GM23248 (cell line): ENCODE results near the gene PREX1. TPM values are rescaled to one million over a fixed set of nuclear protein-coding genes. Genes with fewer than 3 reads are reported as not detected.

ENCODE experiments used
- DNase-seq: peaks from one replicate; pipeline ENCODE4 v3.0.0-alpha.2; 2015
- H2AFZ ChIP-seq: fragments of 200-600 bp; sonication (generic); 2 replicates; pipeline ENCODE4 v1.6.1; 2016; ENCODE audit warnings: antibody characterized with exemption
- H3F3A ChIP-seq: fragments of 200-600 bp; sonication (generic); 2 replicates; pipeline ENCODE4 v1.6.1; 2016; ENCODE audit warnings: mild to moderate bottlenecking, antibody characterized with exemption, mixed run types; ENCODE audit not compliant: insufficient read depth
- H3K27ac ChIP-seq: fragments of 200-600 bp; sonication (generic); 2 replicates; pipeline ENCODE4 v1.5.1; 2016; ENCODE audit warnings: mild to moderate bottlenecking
- H3K27me3 ChIP-seq: fragments of 200-600 bp; sonication (generic); replicated peaks from 2 replicates; pipeline ENCODE4 v1.6.1; 2016; ENCODE audit warnings: mild to moderate bottlenecking; ENCODE audit not compliant: insufficient read depth
- H3K36me3 ChIP-seq: fragments of 200-600 bp; sonication (generic); 2 replicates; pipeline ENCODE4 v1.6.1; 2016; ENCODE audit warnings: low read depth, mild to moderate bottlenecking
- H3K4me1 ChIP-seq: fragments of 200-600 bp; sonication (generic); 2 replicates; pipeline ENCODE4 v1.6.1; 2016; ENCODE audit warnings: mild to moderate bottlenecking; ENCODE audit not compliant: insufficient read depth
- H3K4me2 ChIP-seq: fragments of 200-600 bp; sonication (generic); one replicate; pipeline ENCODE4 v1.6.1; 2016; ENCODE audit warnings: mild to moderate bottlenecking; ENCODE audit not compliant: unreplicated experiment
- H3K4me3 ChIP-seq: fragments of 200-600 bp; sonication (generic); 2 replicates; pipeline ENCODE4 v1.5.1; 2016; ENCODE audit warnings: mild to moderate bottlenecking
- H3K79me2 ChIP-seq: fragments of 200-600 bp; sonication (generic); 2 replicates; pipeline ENCODE4 v1.6.1; 2016; ENCODE audit warnings: mild to moderate bottlenecking; ENCODE audit not compliant: insufficient read depth
- H3K9ac ChIP-seq: fragments of 200-600 bp; sonication (generic); 2 replicates; pipeline ENCODE4 v1.6.1; 2016; ENCODE audit warnings: mild to moderate bottlenecking
- H3K9me2 ChIP-seq: fragments of 200-600 bp; sonication (generic); 2 replicates; pipeline ENCODE4 v1.6.1; 2016; ENCODE audit warnings: mixed run types, mild to moderate bottlenecking, moderate library complexity; ENCODE audit not compliant: insufficient read depth
- H3K9me3 ChIP-seq: fragments of 200-600 bp; sonication (generic); one replicate; pipeline ENCODE4 v1.6.1; 2017; ENCODE audit warnings: low read depth
- H4K20me1 ChIP-seq: fragments of 200-600 bp; sonication (generic); 2 replicates; pipeline ENCODE4 v1.6.0; 2016; ENCODE audit not compliant: insufficient read depth
- EZH2 ChIP-seq: fragments of 200-600 bp; sonication (generic); IDR thresholded peaks from 2 replicates; pipeline ENCODE4 v1.6.1; 2018; ENCODE audit warnings: antibody characterized with exemption, mild to moderate bottlenecking; ENCODE audit not compliant: insufficient read depth, poor library complexity, severe bottlenecking
- EZH2phosphoT487 ChIP-seq: fragments of 200-600 bp; sonication (generic); IDR thresholded peaks from 2 replicates; pipeline ENCODE4 v1.6.1; 2018; ENCODE audit warnings: antibody characterized with exemption, moderate library complexity, mild to moderate bottlenecking, low read depth; ENCODE audit not compliant: insufficient read depth
- WGBS, 2 experiments: methylation state at CpG; one replicate each; pipeline ENCODE4 v1.1.6; 2015 to 2017; ENCODE audit warnings: low lambda C conversion rate in 2 of 2, low coverage in 1 of 2; ENCODE audit errors: missing lambda C conversion rate in 2 of 2; 5-methylcytosine and 5-hydroxymethylcytosine counted together
- in situ Hi-C: fragments of 300-500 bp; cut with MboI; formaldehyde crosslinking; loops from 2 replicates; pipeline ENCODE4 v1.15.0; 2020
- polyA plus RNA-seq: library from polyadenylated mRNA; unstranded; fragments of >200 nt; fragmentation: Nextera tagmentation; extraction: Ambion mirVana; gene quantifications from 2 replicates; pipeline ENCODE4 v1.2.1, GENCODE V29; 2016
- total RNA-seq: library from RNA; depleted of rRNA; stranded (reverse); fragments of >200 nt; shearing (Covaris generic); gene quantifications from 2 replicates; pipeline ENCODE4 v1.2.3, GENCODE V29; 2014

The PREX1 gene
- total and polyA plus RNA-seq, 2 experiments from 2014 or later: 0.13 to 0.65 TPM

GRCh38 chr20:48681873-48682426 is 145.8 kb downstream of the PREX1 start:
- in situ Hi-C loops: no loop called here
- no peaks in the 10 kb centered on the region for H3K9me3 ChIP-seq
- TF ChIP-seq EZH2 (no peak), EZH2phosphoT487 (no peak)
- H3K27ac ChIP-seq: peak overlapping the region; percentile 11; the same call in 1 of the 2 replicates
- H3K4me1 ChIP-seq: peaks cover 25% of the 10 kb centered on the region
- H3K79me2 ChIP-seq: no peaks in the 10 kb centered on the region
- 56 to 60% methylated on average over 6 of the region's 6 CpGs for WGBS, 2 experiments
- H3K4me2 ChIP-seq: peak overlapping the region; percentile 53
- H4K20me1 ChIP-seq: no peaks in the 10 kb centered on the region
- no peaks in the 10 kb centered on the region for H3K36me3 ChIP-seq
- H3K9me2 ChIP-seq: no peaks in the 10 kb centered on the region
- no peaks in the 10 kb centered on the region for H3K27me3 ChIP-seq
- peak overlapping the region; percentile 32; the same call in 1 of the 2 replicates for H3K4me3 ChIP-seq
- H2AFZ ChIP-seq: peak overlapping the region; percentile 35; the same call in 1 of the 2 replicates
- DNase-seq: no peak
- H3F3A ChIP-seq: no peaks in the 10 kb centered on the region; the same call in 1 of the 2 replicates
- H3K9ac ChIP-seq: peak overlapping the region; percentile 21; the same call in 1 of the 2 replicates

- DNase-seq: no peak
- 95 to 98% methylated on average over 6 of the region's 6 CpGs for WGBS, 2 experiments
Measured at GRCh38 chr20:48681201-48681872, 146.5 kb downstream of the PREX1 start.

GRCh38 chr20:48680650-48681049 is 147.1 kb downstream of the PREX1 start:
- Histone ChIP-seq H3K9me3 (no peaks in the 10 kb centered on the region), H3K36me3 (no peaks in the 10 kb centered on the region), H3K79me2 (no peaks in the 10 kb centered on the region), H3K9me2 (no peaks in the 10 kb centered on the region), H3K4me1 (peaks cover 18% of the 10 kb centered on the region), H2AFZ (no peak overlapping the region), H3K9ac (no peak overlapping the region), H3K4me3 (no peak overlapping the region), H4K20me1 (no peaks in the 10 kb centered on the region), H3K4me2 (no peak overlapping the region), H3F3A (no peaks in the 10 kb centered on the region; the same call in 1 of the 2 replicates), H3K27me3 (no peaks in the 10 kb centered on the region), H3K27ac (no peak overlapping the region)
- TF ChIP-seq EZH2phosphoT487 (no peak), EZH2 (no peak)
- in situ Hi-C loops: no loop called here
- DNase-seq: no peak
- 93 to 96% methylated on average over 7 of the region's 7 CpGs for WGBS, 2 experiments

More at GRCh38 chr20:48681201-48681872, 146.5 kb downstream of the PREX1 start:
- Histone ChIP-seq H3F3A (no peaks in the 10 kb centered on the region; the same call in 1 of the 2 replicates), H3K27me3 (no peaks in the 10 kb centered on the region), H3K27ac (no peak overlapping the region), H3K9me3 (no peaks in the 10 kb centered on the region), H4K20me1 (no peaks in the 10 kb centered on the region), H2AFZ (no peak overlapping the region), H3K4me1 (peaks cover 22% of the 10 kb centered on the region), H3K4me2 (no peak overlapping the region), H3K9me2 (no peaks in the 10 kb centered on the region), H3K36me3 (no peaks in the 10 kb centered on the region), H3K79me2 (no peaks in the 10 kb centered on the region), H3K9ac (no peak overlapping the region), H3K4me3 (no peak overlapping the region)
- in situ Hi-C loops: no loop called here
- no peak for TF ChIP-seq EZH2
- TF ChIP-seq EZH2phosphoT487: no peak

- H3K27ac ChIP-seq: no peak overlapping the region
- DNase-seq: no peak
- in situ Hi-C loops: no loop called here
- no peaks in the 10 kb centered on the region for H3K27me3 ChIP-seq
- peaks cover 16% of the 10 kb centered on the region for H3K4me1 ChIP-seq
- TF ChIP-seq EZH2: no peak
- TF ChIP-seq EZH2phosphoT487: no peak
- no peaks in the 10 kb centered on the region; the same call in 1 of the 2 replicates for H3F3A ChIP-seq
- 80 to 83% methylated on average over 13 to 14 of the region's 14 CpGs for WGBS, 2 experiments
- H3K4me3 ChIP-seq: no peak overlapping the region
- no peaks in the 10 kb centered on the region for H3K9me3 ChIP-seq
- H3K9ac ChIP-seq: no peak overlapping the region
- no peaks in the 10 kb centered on the region for H3K9me2 ChIP-seq
- no peak overlapping the region for H2AFZ ChIP-seq
- no peaks in the 10 kb centered on the region for H4K20me1 ChIP-seq
- no peak overlapping the region for H3K4me2 ChIP-seq
- no peaks in the 10 kb centered on the region for H3K79me2 ChIP-seq
- H3K36me3 ChIP-seq: no peaks in the 10 kb centered on the region
Measured at GRCh38 chr20:48679599-48679998, 148.2 kb downstream of the PREX1 start.
